GM21786 (cell line): ENCODE data around the gene SLC22A25.
"Not testable (repeated sequence)": the region's sequence is repeated elsewhere in the genome, so short reads cannot be mapped to it uniquely, and the experiment has no call there.

Experiments
- ATAC-seq: cut with Tn5 transposase; IDR thresholded peaks from one replicate; pipeline ENCODE4 v1.9.1; 2021; ENCODE audit not compliant: unreplicated experiment

The SLC22A25 gene

DNA sequence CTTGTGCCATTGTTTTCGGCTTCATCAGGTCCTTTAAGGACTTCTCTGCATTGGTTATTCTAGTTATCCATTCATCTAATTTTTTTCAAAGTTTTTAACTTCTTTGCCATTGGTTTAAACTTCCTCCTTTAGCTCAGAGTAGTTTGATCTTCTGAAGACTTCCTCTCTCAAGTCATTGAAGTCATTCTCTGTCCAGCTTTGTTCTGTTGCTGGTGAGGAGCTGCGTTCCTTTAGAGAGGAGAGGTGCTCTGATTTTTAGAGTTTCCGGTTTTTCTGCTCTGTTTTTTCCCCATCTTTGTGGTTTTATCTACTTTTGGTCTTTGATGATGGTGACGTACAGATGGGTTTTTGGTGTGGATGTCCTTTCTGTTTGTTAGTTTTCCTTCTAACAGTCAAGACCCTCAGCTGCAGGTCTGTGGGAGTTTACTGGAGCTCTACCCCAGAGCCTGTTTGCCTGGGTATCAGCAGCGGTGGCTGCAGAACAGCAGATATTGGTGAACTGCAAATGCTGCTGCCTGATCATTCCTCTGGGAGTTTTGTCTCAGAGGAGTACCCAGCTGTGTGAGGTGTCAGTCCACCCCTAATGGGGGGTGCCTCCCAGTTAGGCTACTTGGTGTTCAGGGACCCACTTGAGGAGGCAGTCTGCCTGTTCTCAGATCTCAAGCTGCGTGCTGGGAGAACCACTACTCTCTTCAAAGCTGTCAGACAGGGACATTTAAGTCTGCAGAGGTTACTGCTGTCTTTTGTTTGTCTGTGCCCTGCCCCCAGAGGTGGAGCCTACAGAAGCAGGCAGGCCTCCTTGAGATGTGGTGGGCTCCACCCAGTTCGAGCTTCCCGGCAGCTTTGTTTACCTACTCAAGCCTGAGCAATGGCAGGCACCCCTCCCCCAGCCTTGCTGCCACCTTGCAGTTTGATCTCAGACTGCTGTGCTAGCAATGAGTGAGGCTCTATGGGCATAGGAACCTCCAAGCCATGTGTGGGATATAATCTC lies 7.6 kb downstream of the SLC22A25 start:
- not testable (repeated sequence) for ATAC-seq

DNA sequence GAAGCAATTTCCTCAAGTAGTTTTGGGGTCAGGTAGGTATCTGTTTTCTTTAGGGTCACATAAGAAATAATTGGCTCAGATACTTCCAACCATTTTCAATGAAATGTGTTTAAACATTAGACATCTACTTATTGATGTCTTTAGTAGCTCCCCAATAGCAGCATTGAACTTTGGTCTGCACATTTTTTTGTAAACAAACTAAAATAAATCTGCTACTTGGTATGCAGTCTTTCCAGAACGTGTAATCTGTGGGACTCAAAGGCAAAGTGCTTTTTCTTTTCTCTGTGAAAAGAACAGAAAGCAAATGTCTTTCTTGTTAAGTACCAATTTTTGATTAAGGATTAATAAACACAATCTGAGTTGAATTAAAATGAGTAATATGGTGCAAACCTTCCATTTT lies 13.6 kb downstream of the SLC22A25 start:
- no peak for ATAC-seq

DNA sequence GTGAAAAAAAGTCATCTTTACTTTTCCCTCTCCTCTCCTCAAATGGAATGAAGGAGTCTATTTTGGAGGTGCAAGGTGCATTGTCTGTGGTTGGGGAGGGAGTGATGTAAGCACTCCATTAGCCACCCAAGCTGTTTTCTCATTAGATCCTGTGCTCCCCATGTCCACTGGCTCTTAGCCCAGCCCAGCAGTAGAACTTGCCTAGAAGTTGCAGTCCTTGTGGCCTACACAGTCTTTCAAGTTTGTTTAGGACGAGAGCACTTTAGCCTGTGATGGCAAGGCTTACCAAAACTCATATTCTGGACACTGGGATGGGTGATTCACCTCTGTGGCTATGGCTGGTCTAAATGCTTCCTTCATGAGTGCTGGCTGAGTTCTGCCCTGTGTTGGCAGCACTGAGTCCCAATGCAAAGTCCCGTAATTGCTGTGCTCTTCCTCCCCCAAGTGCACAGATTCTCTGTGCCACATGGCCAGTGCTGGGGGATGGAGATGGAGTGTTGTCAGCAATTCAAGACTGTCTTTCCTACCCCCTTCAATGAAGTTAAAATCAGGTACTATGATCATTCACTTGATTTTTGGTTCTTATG lies 15.8 kb downstream of the SLC22A25 start:
- no peak for ATAC-seq

DNA sequence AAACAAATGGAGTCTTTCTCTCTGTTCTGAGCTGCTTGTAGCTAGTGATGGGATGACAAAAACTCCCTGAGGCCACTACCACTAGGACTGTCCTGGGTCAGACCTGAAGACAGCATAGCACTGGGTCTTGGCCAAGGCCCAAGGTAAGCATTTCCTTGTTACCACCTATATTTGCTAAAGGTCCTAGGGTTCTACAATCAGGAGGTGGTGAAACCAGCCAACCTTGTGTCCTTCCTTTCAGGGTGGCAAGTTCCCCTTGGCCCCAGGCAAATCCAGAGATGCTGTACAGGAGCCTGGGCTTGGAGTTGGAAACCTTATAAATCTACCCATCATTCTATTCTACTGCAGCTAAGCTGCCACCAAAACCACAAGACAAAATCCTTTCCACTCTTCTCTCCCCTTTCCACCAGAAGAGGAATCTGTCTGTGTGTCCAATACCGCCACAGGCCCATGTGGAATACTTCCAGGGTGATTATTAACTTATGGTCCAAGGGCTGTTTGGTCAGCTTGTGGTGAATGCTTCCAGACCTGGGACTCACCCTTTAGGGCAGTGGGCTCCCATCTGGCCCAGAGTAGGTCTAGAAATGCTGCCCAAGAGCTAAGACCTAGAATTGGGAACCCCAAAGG lies 16.8 kb downstream of the SLC22A25 start:
- ATAC-seq = no peak

DNA sequence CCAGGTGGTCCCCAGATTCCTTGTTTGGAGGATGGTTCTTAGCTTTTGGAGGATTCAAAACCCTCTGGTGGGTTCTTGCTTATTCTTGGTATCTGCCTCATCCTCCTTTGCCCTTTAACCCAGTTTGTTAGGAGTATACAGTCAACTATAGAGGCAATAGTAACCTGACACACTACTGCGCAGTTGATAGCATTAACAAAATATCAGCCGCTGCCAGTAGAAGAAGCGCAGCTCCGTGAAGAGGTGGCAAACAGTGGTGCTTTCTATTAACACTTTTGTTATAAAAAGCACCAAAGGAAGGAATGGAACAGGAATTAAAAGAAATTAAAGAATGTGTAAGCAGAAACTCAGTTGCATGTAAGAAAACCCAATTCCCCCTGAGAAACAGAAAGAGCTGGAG lies 29.3 kb downstream of the SLC22A25 start:
- ATAC-seq = no peak

DNA sequence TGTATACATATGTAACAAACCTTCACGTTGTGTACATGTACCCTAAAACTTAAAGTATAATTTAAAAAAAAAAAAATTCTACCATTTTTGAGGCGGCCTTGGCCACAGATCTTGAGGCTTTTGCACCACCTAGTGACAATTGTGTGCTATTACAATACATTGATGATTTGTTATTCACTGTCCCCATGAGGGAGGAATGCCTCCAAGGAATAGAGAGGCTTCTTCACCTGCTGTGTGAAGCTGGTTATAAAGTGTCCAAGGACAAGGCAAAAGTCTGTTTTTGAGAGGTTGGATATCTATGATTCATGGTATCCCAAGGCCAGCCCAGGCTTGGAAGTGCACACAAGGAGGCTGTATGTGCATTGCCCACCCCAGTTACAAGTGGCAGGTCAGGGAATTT lies 30.7 kb downstream of the SLC22A25 start:
- no peak for ATAC-seq

DNA sequence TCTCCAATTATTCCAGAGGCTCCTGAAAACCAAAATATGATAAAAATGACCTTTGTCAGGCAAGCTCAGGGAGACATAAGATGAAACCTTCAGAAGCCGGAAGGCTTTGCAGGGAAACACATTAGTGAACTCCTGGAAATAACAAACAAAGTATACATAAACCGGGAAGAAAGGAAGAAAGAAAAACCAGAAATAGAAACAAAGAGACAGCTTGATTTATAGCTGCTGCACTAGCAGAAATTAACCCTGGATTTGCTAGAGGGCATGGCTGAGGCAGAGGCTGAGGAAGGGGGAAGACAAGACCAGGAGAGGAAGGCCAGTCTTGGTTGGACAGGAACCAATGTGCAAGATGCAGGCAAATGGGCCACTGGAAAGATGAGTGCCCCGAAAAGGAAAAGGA lies 33.3 kb downstream of the SLC22A25 start:
- ATAC-seq = no peak
